HEK293 (cell line): ENCODE measurements around the gene ZNF438.

Experiments
- CTCF ChIP-seq: fragments of 450-650 bp; formaldehyde crosslinking; IDR thresholded peaks from 2 replicates; pipeline ENCODE4 v1.5.1; 2016; ENCODE audit warnings: missing biosample characterization, missing genetic modification characterization
- ELK4 ChIP-seq: IDR thresholded peaks from 2 replicates; pipeline ENCODE4 v1.6.1; 2011; ENCODE audit warnings: mild to moderate bottlenecking, low read depth, low read length, borderline replicate concordance
- ZNF423 ChIP-seq: fragments of 450-650 bp; formaldehyde crosslinking; IDR thresholded peaks from 2 replicates; pipeline ENCODE4 v1.5.1; 2016; ENCODE audit warnings: missing biosample characterization, missing genetic modification characterization
- ZNF449 ChIP-seq: fragments of 450-650 bp; formaldehyde crosslinking; IDR thresholded peaks from 2 replicates; pipeline ENCODE4 v1.5.1; 2017; ENCODE audit warnings: missing biosample characterization, mild to moderate bottlenecking, missing genetic modification characterization, moderate library complexity
- ZNF629 ChIP-seq: fragments of 450-650 bp; formaldehyde crosslinking; IDR thresholded peaks from 2 replicates; pipeline ENCODE4 v1.5.1; 2017; ENCODE audit warnings: missing biosample characterization, missing genetic modification characterization
- ZNF747 ChIP-seq: fragments of 450-650 bp; formaldehyde crosslinking; IDR thresholded peaks from 2 replicates; pipeline ENCODE4 v1.5.1; 2016; ENCODE audit warnings: missing biosample characterization, missing genetic modification characterization

- TF ChIP-seq CTCF (tag by site-specific recombination) = no peak
- no peak for TF ChIP-seq ZNF449 (tag by site-specific recombination)
- no peak for TF ChIP-seq ZNF747 (tag by site-specific recombination)
- no peak for TF ChIP-seq ZNF423 (tag by site-specific recombination)
- TF ChIP-seq ELK4 = no peak
- no peak for TF ChIP-seq ZNF629 (tag by site-specific recombination)
Measured at GRCh38 chr10:30897547-30897946, 134.1 kb downstream of the ZNF438 start.
